HG03432 (cell line): Measurements from ENCODE around the gene ATP6V1B1.
A peak's percentile ranks its signal among the peaks of the same experiment; 100 is the strongest.

Experiments
- ATAC-seq: cut with Tn5 transposase; IDR thresholded peaks from one replicate; pipeline ENCODE4 v1.9.1; 2021; ENCODE audit warnings: mild to moderate bottlenecking, moderate library complexity; ENCODE audit not compliant: unreplicated experiment

The ATP6V1B1 gene

GRCh38 chr2:70943205-70943871, 7.6 kb downstream of the ATP6V1B1 start:
- ATAC-seq = no peak

GRCh38 chr2:70944111-70944690, 8.5 kb downstream of the ATP6V1B1 start:
- ATAC-seq = no peak

- ATAC-seq = no peak
Measured at GRCh38 chr2:70946832-70947442, 11.2 kb downstream of the ATP6V1B1 start.

- ATAC-seq = no peak
Measured at GRCh38 chr2:70947556-70948184, 12.0 kb downstream of the ATP6V1B1 start.

- ATAC-seq = peak; percentile 91
Measured at GRCh38 chr2:70948337-70949003, 12.8 kb downstream of the ATP6V1B1 start.

GRCh38 chr2:70949086-70949485, 13.4 kb downstream of the ATP6V1B1 start:
- ATAC-seq = no peak

- ATAC-seq = no peak
Measured at GRCh38 chr2:70954886-70955285, 19.2 kb downstream of the ATP6V1B1 start.

- no peak for ATAC-seq
Measured at GRCh38 chr2:70956141-70956540, 20.4 kb downstream of the ATP6V1B1 start.

- ATAC-seq = no peak
Measured at GRCh38 chr2:70957798-70958197, 22.1 kb downstream of the ATP6V1B1 start.

- ATAC-seq = no peak
Measured at GRCh38 chr2:70958759-70959158, 23.1 kb downstream of the ATP6V1B1 start.

GRCh38 chr2:70959271-70959761, 23.6 kb downstream of the ATP6V1B1 start:
- ATAC-seq = no peak

- no peak for ATAC-seq
Measured at GRCh38 chr2:70959851-70960832, 24.4 kb downstream of the ATP6V1B1 start.

GRCh38 chr2:70960833-70961647, 25.3 kb downstream of the ATP6V1B1 start:
- no peak for ATAC-seq

- ATAC-seq = no peak
Measured at GRCh38 chr2:70961648-70961994, 25.9 kb downstream of the ATP6V1B1 start.

GRCh38 chr2:70962211-70962884, 26.6 kb downstream of the ATP6V1B1 start:
- no peak for ATAC-seq

- no peak for ATAC-seq
Measured at GRCh38 chr2:70962885-70963878, 27.5 kb downstream of the ATP6V1B1 start.

GRCh38 chr2:70964133-70964532, 28.4 kb downstream of the ATP6V1B1 start:
- ATAC-seq = no peak
